Heart left ventricle (tissue), 16 donors: ENCODE measurements around the gene TRAPPC2. TPM values are rescaled to one million over a fixed set of nuclear protein-coding genes. Genes with fewer than 3 reads are reported as not detected.

Source experiments
- ATAC-seq, 4 donors: fragments of 200-7000 bp; cut with Tn5 transposase; one replicate each; pipeline ENCODE4 v1.9.1; 2020 to 2022; ENCODE audit warnings: moderate library complexity in 4 of 4, mild to moderate bottlenecking in 3 of 4, moderate number of reproducible peaks in 1 of 4
- DNase-seq, 5 donors: peaks; one replicate each; pipeline ENCODE4 v3.0.0-alpha.2; 2020
- H3K27ac ChIP-seq, 12 donors: fragments of 200-600 bp; sonication (generic) in 4 of 12; one replicate each; pipeline versions ENCODE4 v1.5.0 to v1.8.0; 2016 to 2022; ENCODE audit warnings: mild to moderate bottlenecking in 2 of 12
- H3K27me3 ChIP-seq, 9 donors: fragments of 200-600 bp; sonication (generic) in 2 of 9; one replicate each; pipeline versions ENCODE4 v1.5.1 to v1.8.0; 2016 to 2022; ENCODE audit warnings: mild to moderate bottlenecking in 3 of 9
- H3K36me3 ChIP-seq, 9 donors: fragments of 200-600 bp; sonication (generic) in 2 of 9; one replicate each; pipeline versions ENCODE4 v1.5.0 to v1.8.0; 2018 to 2022; ENCODE audit warnings: mild to moderate bottlenecking in 2 of 9
- H3K4me1 ChIP-seq, 12 donors: fragments of 200-600 bp; sonication (generic) in 4 of 12; one replicate each; pipeline versions ENCODE4 v1.5.0 to v1.8.0; 2016 to 2022; ENCODE audit warnings: mild to moderate bottlenecking in 3 of 12
- H3K4me3 ChIP-seq, 12 donors: fragments of 200-600 bp; sonication (generic) in 4 of 12; one replicate each; pipeline versions ENCODE4 v1.5.0 to v1.8.0; 2017 to 2022; ENCODE audit warnings: mild to moderate bottlenecking in 9 of 12, moderate library complexity in 4 of 12
- H3K9me3 ChIP-seq, 12 donors: fragments of 200-600 bp; sonication (generic) in 4 of 12; one replicate each; pipeline versions ENCODE4 v1.5.0 to v1.8.0; 2016 to 2022; ENCODE audit warnings: mild to moderate bottlenecking in 1 of 12
- CTCF ChIP-seq, 12 donors: fragments of 200-600 bp; sonication (generic) in 4 of 12; IDR thresholded peaks; one replicate each; pipeline versions ENCODE4 v1.5.0 to v1.8.0; 2018 to 2022; ENCODE audit warnings: antibody characterized with exemption in 12 of 12, mild to moderate bottlenecking in 5 of 12
- POLR2A ChIP-seq, 2 donors: fragments of 450-650 bp; IDR thresholded peaks; one replicate each; pipeline ENCODE4 v1.6.1; 2017; ENCODE audit warnings: antibody characterized with exemption in 2 of 2, mild to moderate bottlenecking in 2 of 2, moderate library complexity in 2 of 2
- WGBS, 4 donors: extraction: QIAGEN DNeasy Blood & Tissue Kit in 2 of 4; methylation state at CpG; one replicate each; pipeline versions ENCODE4 v1.1.5 to v1.1.7; 2013 to 2018; 5-methylcytosine and 5-hydroxymethylcytosine counted together
- intact Hi-C, 10 donors: fragments of 100-400 bp; cut with DNase I; formaldehyde crosslinking; loops; one replicate each; pipeline versions ENCODE4 v1.11.1 to v1.14.2; 2022
- polyA plus RNA-seq, 2 donors: library from polyadenylated mRNA; stranded (reverse); fragments of 200-250 nt; gene quantifications; one replicate each; pipeline ENCODE4 v1.2.3, GENCODE V29; 2013
- total RNA-seq, 9 donors: library from RNA; depleted of rRNA in 2 of 9; stranded (reverse); fragments of >200 nt in 2 of 9; fragmentation: NEBNext Ultra II Directional in 3 of 9; extraction: Animal tissue kit (Norgen Biotek cat#: 25700) in 3 of 9; gene quantifications; one replicate each; pipeline versions ENCODE4 v1.1.0 to v1.2.4, GENCODE V29; 2016 to 2023
- donor health status: ischemic (EF 13 %, LVEDD 7.1; RV severe dilation, severe dysfunction).
- donor health status: healthy with polysubstance abuse.
- donor health status: DM: no; HTN: yes; CAD: no.
- donor health status: DM: no; HTN: no; CAD: no.
- donor health status: ischemic (EF 25% LVEDD 6.9; RV normal size, moderate dysfunction).
- donor health status: ischemic (EF 25% LVEDD 5.7; RV mildly dilated, moderate dysfunction).
- donor health status: healthy.
- donor health status: DM: yes; HTN: yes; CAD: no.
- donor health status: ischemic (EF 35%, LVEDD 5.7; RV mildly dilated, moderate dysfunction).
- donor health status: nonischemic (EF 11% LVEDD 7.7; RV severe dilation, severe dysfunction).
- donor health status: DM: yes; HTN: yes; CAD: no.
- donor health status: PGD.
- donor health status: ischemic (EF 29% LVEDD 5.4; RV normal size, mild dysfunction).
- donor health status: nonischemic (EF 23%, LVEDD 6.1; RV moderate dilation, normal function).

The TRAPPC2 gene
- total and polyA plus RNA-seq, 11 donors, result 3.5 to 11.1 (median 5.2) TPM

- DNase-seq (no peak), ATAC-seq (no peak)
- intact Hi-C loops, result loop anchor here in 1 of 10 donors (1.0 kb wide), 1 partner anchor 12 kb away; no protein-coding TSS in a partner anchor
- Histone ChIP-seq H3K4me3 (no peak overlapping the region), H3K36me3 (no peaks in the 10 kb centered on the region), H3K27me3 (peaks cover 0 to 54% (median 0%) of the 10 kb centered on the region in 9 donors), H3K27ac (no peak overlapping the region), H3K4me1 (peaks cover 0 to 60% (median 31%) of the 10 kb centered on the region in 12 donors), H3K9me3 (no peaks in the 10 kb centered on the region)
- no peak for TF ChIP-seq POLR2A (IDR thresholded peaks at IDR 0.05)
- no peak for TF ChIP-seq CTCF (IDR thresholded peaks at IDR 0.05)
- 49 to 61% (median 57%) methylated on average over 5 of the region's 5 CpGs for whole genome bisulfite sequencing, 4 donors
Observed at GRCh38 chrX:13692771-13693231, 41.6 kb downstream of the TRAPPC2 start.

GRCh38 chrX:13691841-13692371 lies 42.5 kb downstream of the TRAPPC2 start:
- no peak overlapping the region for H3K27ac ChIP-seq
- H3K27me3 ChIP-seq, result peaks cover 0 to 60% (median 0%) of the 10 kb centered on the region in 9 donors
- intact Hi-C loops, result no loop called here
- peaks cover 0 to 57% (median 31%) of the 10 kb centered on the region in 12 donors for H3K4me1 ChIP-seq
- no peak overlapping the region for H3K4me3 ChIP-seq
- ATAC-seq, result no peak
- no peaks in the 10 kb centered on the region for H3K36me3 ChIP-seq
- TF ChIP-seq POLR2A (IDR thresholded peaks at IDR 0.05), result no peak
- TF ChIP-seq CTCF (IDR thresholded peaks at IDR 0.05), result no peak
- no peaks in the 10 kb centered on the region for H3K9me3 ChIP-seq
- WGBS, 4 donors, result 67 to 78% (median 74%) methylated on average over 7 of the region's 7 CpGs
- no peak for DNase-seq

DNA sequence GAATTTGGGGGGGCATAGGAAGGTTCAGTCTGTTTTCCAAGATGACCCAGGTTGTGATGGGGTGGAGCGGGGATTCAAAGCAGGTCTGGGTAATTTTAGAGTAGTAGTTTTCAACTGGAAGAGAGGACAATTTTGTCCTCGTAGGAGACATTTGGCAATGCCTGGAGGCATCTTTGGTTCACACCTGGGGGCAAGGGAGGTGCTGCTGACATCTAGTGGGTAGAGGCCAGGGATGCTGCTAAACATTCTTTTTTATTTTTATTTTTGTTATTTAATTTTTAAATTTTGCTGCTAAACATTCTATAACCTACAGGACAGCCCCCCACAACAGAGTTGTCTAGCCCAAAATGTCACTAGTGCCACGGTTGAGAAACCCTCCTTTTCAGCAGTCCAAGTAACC lies 43.6 kb downstream of the TRAPPC2 start:
- 54 to 66% (median 62%) methylated on average over 3 of the region's 3 CpGs for WGBS, 4 donors

More for the DNA sequence above, 43.6 kb downstream of the TRAPPC2 start:
- Histone ChIP-seq H3K27ac (peak overlapping the region in 2 of 12 donors; percentile 89 to 96), H3K9me3 (no peaks in the 10 kb centered on the region), H3K4me3 (peak overlapping the region in 9 of 12 donors; percentile 68 to 87 (median 75)), H3K36me3 (no peaks in the 10 kb centered on the region), H3K4me1 (peaks cover 0 to 56% (median 29%) of the 10 kb centered on the region in 12 donors), H3K27me3 (peaks cover 0 to 58% (median 0%) of the 10 kb centered on the region in 9 donors)
- TF ChIP-seq CTCF (IDR thresholded peaks at IDR 0.05) (no peak), POLR2A (IDR thresholded peaks at IDR 0.05) (no peak)
- ATAC-seq (no peak), DNase-seq (no peak)
- intact Hi-C loops, result no loop called here
